ENCODE measurements around the gene PRAME.

DNA sequence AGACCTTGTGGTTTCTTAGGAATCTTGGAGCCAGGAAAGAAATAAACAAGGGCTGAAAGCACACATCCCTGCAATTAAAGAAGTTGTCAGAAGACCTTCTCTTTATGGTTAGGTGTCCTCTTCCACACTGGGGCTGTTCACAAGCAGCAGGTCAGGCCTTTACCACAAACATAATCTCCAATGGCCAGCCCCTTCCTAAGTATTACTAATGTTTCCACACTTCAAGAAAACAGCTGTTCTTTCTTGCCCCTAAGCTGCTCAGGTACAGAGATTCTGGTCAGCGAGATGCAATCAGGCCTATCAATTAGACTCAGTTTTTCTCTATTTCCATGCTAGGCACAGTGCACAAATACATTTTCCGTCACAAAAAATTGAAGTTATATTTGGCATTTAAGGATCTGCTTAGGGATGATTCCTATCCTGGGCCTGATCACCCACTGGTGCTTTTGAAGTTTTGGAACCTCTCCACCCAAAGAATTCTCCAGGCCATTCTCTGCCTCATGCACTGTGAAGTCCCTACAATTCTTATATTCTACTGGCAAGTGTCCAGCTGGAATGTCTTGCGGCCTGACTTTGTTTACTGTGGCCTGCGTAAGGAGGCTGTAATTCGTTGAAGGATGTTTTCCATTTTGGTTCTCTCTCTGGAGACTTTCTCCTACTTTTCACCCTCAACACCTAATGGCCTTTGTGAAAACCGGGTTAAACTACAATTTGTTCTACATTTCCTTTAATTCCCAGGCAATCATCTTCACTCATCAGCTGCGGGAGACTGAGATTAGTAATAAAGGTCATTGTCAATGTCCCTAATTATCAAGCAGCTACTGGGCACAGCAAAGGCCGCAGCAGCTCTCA is 5.1 kb downstream of the PRAME start:
- no peak for TF ChIP-seq POLR2A (IDR thresholded peaks at IDR 0.05; ENCODE audit: low read depth, low read length)
- no peak for TF ChIP-seq POLR2AphosphoS5 (IDR thresholded peaks at IDR 0.05; ENCODE audit: insufficient read depth, low read depth, low read length)
- TF ChIP-seq, protein P1, sequence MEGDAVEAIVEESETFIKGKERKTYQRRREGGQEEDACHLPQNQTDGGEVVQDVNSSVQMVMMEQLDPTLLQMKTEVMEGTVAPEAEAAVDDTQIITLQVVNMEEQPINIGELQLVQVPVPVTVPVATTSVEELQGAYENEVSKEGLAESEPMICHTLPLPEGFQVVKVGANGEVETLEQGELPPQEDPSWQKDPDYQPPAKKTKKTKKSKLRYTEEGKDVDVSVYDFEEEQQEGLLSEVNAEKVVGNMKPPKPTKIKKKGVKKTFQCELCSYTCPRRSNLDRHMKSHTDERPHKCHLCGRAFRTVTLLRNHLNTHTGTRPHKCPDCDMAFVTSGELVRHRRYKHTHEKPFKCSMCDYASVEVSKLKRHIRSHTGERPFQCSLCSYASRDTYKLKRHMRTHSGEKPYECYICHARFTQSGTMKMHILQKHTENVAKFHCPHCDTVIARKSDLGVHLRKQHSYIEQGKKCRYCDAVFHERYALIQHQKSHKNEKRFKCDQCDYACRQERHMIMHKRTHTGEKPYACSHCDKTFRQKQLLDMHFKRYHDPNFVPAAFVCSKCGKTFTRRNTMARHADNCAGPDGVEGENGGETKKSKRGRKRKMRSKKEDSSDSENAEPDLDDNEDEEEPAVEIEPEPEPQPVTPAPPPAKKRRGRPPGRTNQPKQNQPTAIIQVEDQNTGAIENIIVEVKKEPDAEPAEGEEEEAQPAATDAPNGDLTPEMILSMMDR (IDR thresholded peaks at IDR 0.05; ENCODE audit: extremely low read depth in 1 of 2, insufficient read depth in 1 of 2, low read depth in 1 of 2, low read length in 2 of 2): no peak

Measured in endothelial cell of umbilical vein (primary cell).